Omental fat pad (tissue), 4 donors: ENCODE data around the gene RIPOR2. TPM values are rescaled to one million over a fixed set of nuclear protein-coding genes. Genes with fewer than 3 reads are reported as not detected.
A peak's percentile ranks its signal among the peaks of the same experiment; 100 is the strongest.

Experiments used
- ATAC-seq: fragments of 150-250 bp; one replicate; pipeline ENCODE4 v1.9.1; 2016; ENCODE audit warnings: mild to moderate bottlenecking, moderate library complexity; ENCODE audit not compliant: low FRiP score
- DNase-seq: peaks from one replicate; pipeline ENCODE4 v3.0.0-alpha.2; 2019; ENCODE audit warnings: low spot score
- CTCF ChIP-seq, 3 donors: fragments of 450-650 bp; IDR thresholded peaks; one replicate each; pipeline ENCODE4 v1.5.1; 2016 to 2017; ENCODE audit warnings: antibody characterized with exemption in 3 of 3, mild to moderate bottlenecking in 3 of 3, moderate library complexity in 2 of 3
- total RNA-seq, 4 donors: library from RNA; depleted of rRNA; stranded (reverse); fragments of >200 nt; gene quantifications; one replicate each; pipeline ENCODE4 v1.1.0, GENCODE V29; 2016

The RIPOR2 gene
- total RNA-seq, 4 donors from 2014 or later: 13.9 to 75.0 (median 15.0) TPM

- DNase-seq (no peak), ATAC-seq (no peak)
- no peak for TF ChIP-seq CTCF (IDR thresholded peaks at IDR 0.05)
Measured at GRCh38 chr6:24856901-24857670, 78.7 kb downstream of the RIPOR2 start.

- ATAC-seq: no peak
- no peak for DNase-seq
- no peak for TF ChIP-seq CTCF (IDR thresholded peaks at IDR 0.05)
Measured at GRCh38 chr6:24856246-24856599, 79.5 kb downstream of the RIPOR2 start.

GRCh38 chr6:24855395-24856245, 80.1 kb downstream of the RIPOR2 start:
- peak in 2 of 3 donors; percentile 50 to 51 for TF ChIP-seq CTCF (IDR thresholded peaks at IDR 0.05)
- no peak for ATAC-seq
- no peak for DNase-seq

GRCh38 chr6:24854077-24854666, 81.6 kb downstream of the RIPOR2 start:
- ATAC-seq (no peak), DNase-seq (no peak)
- no peak for TF ChIP-seq CTCF (IDR thresholded peaks at IDR 0.05)

- no peak for ATAC-seq
- TF ChIP-seq CTCF (IDR thresholded peaks at IDR 0.05): no peak
Measured at GRCh38 chr6:24851086-24851485, 84.7 kb downstream of the RIPOR2 start.

GRCh38 chr6:24849713-24850112, 86.0 kb downstream of the RIPOR2 start:
- no peak for TF ChIP-seq CTCF (IDR thresholded peaks at IDR 0.05)
- no peak for DNase-seq
- ATAC-seq: no peak

More at GRCh38 chr6:24851086-24851485, 84.7 kb downstream of the RIPOR2 start:
- no peak for DNase-seq
